BLaER1 (cell line): ENCODE data around the gene TAC4.
A peak's percentile ranks its signal among the peaks of the same experiment; 100 is the strongest.

Experiments
- H3K27ac ChIP-seq: shearing (Covaris generic); formaldehyde crosslinking; 2 replicates; pipeline ENCODE4 v1.8.1; 2022
- H3K27me3 ChIP-seq: shearing (Covaris generic); formaldehyde crosslinking; 2 replicates; pipeline ENCODE4 v1.8.1; 2022
- H3K36me3 ChIP-seq: shearing (Covaris generic); formaldehyde crosslinking; 2 replicates; pipeline ENCODE4 v1.8.1; 2022
- H3K4me1 ChIP-seq: shearing (Covaris generic); formaldehyde crosslinking; 2 replicates; pipeline ENCODE4 v1.8.1; 2022
- H3K4me2 ChIP-seq: shearing (Covaris generic); formaldehyde crosslinking; 2 replicates; pipeline ENCODE4 v1.8.1; 2022
- H3K4me3 ChIP-seq: shearing (Covaris generic); formaldehyde crosslinking; 2 replicates; pipeline ENCODE4 v1.8.1; 2022
- H3K9ac ChIP-seq: shearing (Covaris generic); formaldehyde crosslinking; 2 replicates; pipeline ENCODE4 v1.8.1; 2022
- H3K9me3 ChIP-seq: shearing (Covaris generic); formaldehyde crosslinking; 2 replicates; pipeline ENCODE4 v1.8.1; 2022
- H4K20me1 ChIP-seq: shearing (Covaris generic); formaldehyde crosslinking; 2 replicates; pipeline ENCODE4 v1.8.1; 2022
- Cebpa-rat ChIP-seq: shearing (Covaris generic); IDR thresholded peaks from 2 replicates; pipeline ENCODE4 v1.8.1; 2022

The TAC4 gene

GRCh38 chr17:49820773-49821172 lies 27.1 kb downstream of the TAC4 start:
- Histone ChIP-seq H3K27me3 (no peaks in the 10 kb centered on the region), H3K4me2 (no peak overlapping the region), H3K4me1 (peaks cover 27% of the 10 kb centered on the region), H3K27ac (no peak overlapping the region), H3K9me3 (no peaks in the 10 kb centered on the region), H3K9ac (no peak overlapping the region), H3K36me3 (peaks cover 100% of the 10 kb centered on the region), H4K20me1 (peaks cover 62% of the 10 kb centered on the region), H3K4me3 (no peak overlapping the region)
- TF ChIP-seq Cebpa-rat = no peak

GRCh38 chr17:49819651-49820050 lies 28.2 kb downstream of the TAC4 start:
- Histone ChIP-seq H3K27ac (no peak overlapping the region), H4K20me1 (peaks cover 73% of the 10 kb centered on the region), H3K4me2 (no peak overlapping the region), H3K4me1 (peaks cover 27% of the 10 kb centered on the region), H3K4me3 (no peak overlapping the region), H3K9ac (no peak overlapping the region), H3K36me3 (peaks cover 100% of the 10 kb centered on the region), H3K27me3 (no peaks in the 10 kb centered on the region), H3K9me3 (no peaks in the 10 kb centered on the region)
- TF ChIP-seq Cebpa-rat = no peak

- Histone ChIP-seq H3K4me1 (peaks cover 27% of the 10 kb centered on the region), H3K36me3 (peaks cover 100% of the 10 kb centered on the region), H3K27me3 (no peaks in the 10 kb centered on the region), H4K20me1 (peaks cover 74% of the 10 kb centered on the region), H3K9ac (no peak overlapping the region), H3K4me3 (no peak overlapping the region), H3K27ac (no peak overlapping the region), H3K9me3 (no peaks in the 10 kb centered on the region), H3K4me2 (peak overlapping the region; percentile 8; the same call in 1 of the 2 replicates)
- no peak for TF ChIP-seq Cebpa-rat
These were observed 28.7 kb downstream of the TAC4 start for GRCh38 chr17:49819138-49819537.

- H3K36me3 ChIP-seq = peaks cover 100% of the 10 kb centered on the region
- H3K27ac ChIP-seq = no peak overlapping the region
- H3K4me3 ChIP-seq = no peak overlapping the region
- no peak for TF ChIP-seq Cebpa-rat
- peak overlapping the region; percentile 12; the same call in 1 of the 2 replicates for H3K9ac ChIP-seq
- H3K9me3 ChIP-seq = no peaks in the 10 kb centered on the region
- peaks cover 27% of the 10 kb centered on the region for H3K4me1 ChIP-seq
- H3K4me2 ChIP-seq = peak overlapping the region; percentile 42
- H3K27me3 ChIP-seq = no peaks in the 10 kb centered on the region
- H4K20me1 ChIP-seq = peaks cover 81% of the 10 kb centered on the region
These were observed 29.9 kb downstream of the TAC4 start for GRCh38 chr17:49817993-49818392.

- no peak overlapping the region for H3K4me2 ChIP-seq
- TF ChIP-seq Cebpa-rat = no peak
- no peaks in the 10 kb centered on the region for H3K27me3 ChIP-seq
- H3K27ac ChIP-seq = no peak overlapping the region
- H3K9me3 ChIP-seq = no peaks in the 10 kb centered on the region
- no peak overlapping the region for H3K4me3 ChIP-seq
- peaks cover 27% of the 10 kb centered on the region for H3K4me1 ChIP-seq
- H3K9ac ChIP-seq = no peak overlapping the region
- peaks cover 97% of the 10 kb centered on the region for H3K36me3 ChIP-seq
- H4K20me1 ChIP-seq = peaks cover 81% of the 10 kb centered on the region
These were observed 32.0 kb downstream of the TAC4 start for GRCh38 chr17:49815761-49816281.

GRCh38 chr17:49814781-49815529 lies 32.9 kb downstream of the TAC4 start:
- peaks cover 97% of the 10 kb centered on the region for H3K36me3 ChIP-seq
- no peaks in the 10 kb centered on the region for H3K9me3 ChIP-seq
- peaks cover 27% of the 10 kb centered on the region for H3K4me1 ChIP-seq
- TF ChIP-seq Cebpa-rat = no peak
- no peaks in the 10 kb centered on the region for H3K27me3 ChIP-seq
- no peak overlapping the region for H3K4me2 ChIP-seq
- no peak overlapping the region for H3K9ac ChIP-seq
- H3K4me3 ChIP-seq = no peak overlapping the region
- H3K27ac ChIP-seq = no peak overlapping the region
- H4K20me1 ChIP-seq = peaks cover 79% of the 10 kb centered on the region

- Histone ChIP-seq H3K36me3 (peaks cover 96% of the 10 kb centered on the region), H3K4me2 (no peak overlapping the region), H3K27ac (no peak overlapping the region), H3K27me3 (no peaks in the 10 kb centered on the region), H4K20me1 (peaks cover 81% of the 10 kb centered on the region), H3K4me3 (no peak overlapping the region), H3K4me1 (peaks cover 18% of the 10 kb centered on the region), H3K9me3 (no peaks in the 10 kb centered on the region), H3K9ac (no peak overlapping the region)
- no peak for TF ChIP-seq Cebpa-rat
These were observed 38.8 kb downstream of the TAC4 start for GRCh38 chr17:49809056-49809455.

GRCh38 chr17:49798738-49799137 lies 49.1 kb downstream of the TAC4 start:
- Histone ChIP-seq H3K4me2 (no peak overlapping the region), H3K27me3 (no peaks in the 10 kb centered on the region), H3K27ac (no peak overlapping the region), H3K4me1 (peaks cover 4% of the 10 kb centered on the region), H3K9ac (no peak overlapping the region), H3K4me3 (no peak overlapping the region), H3K36me3 (peaks cover 99% of the 10 kb centered on the region), H3K9me3 (peaks cover 16% of the 10 kb centered on the region), H4K20me1 (peaks cover 91% of the 10 kb centered on the region)
- no peak for TF ChIP-seq Cebpa-rat

- Histone ChIP-seq H3K4me3 (no peak overlapping the region), H3K9me3 (peaks cover 11% of the 10 kb centered on the region), H3K27me3 (no peaks in the 10 kb centered on the region), H3K27ac (no peak overlapping the region), H3K36me3 (peaks cover 100% of the 10 kb centered on the region), H3K4me1 (no peaks in the 10 kb centered on the region), H3K9ac (no peak overlapping the region), H3K4me2 (no peak overlapping the region), H4K20me1 (peaks cover 97% of the 10 kb centered on the region)
- TF ChIP-seq Cebpa-rat = no peak
These were observed 49.7 kb downstream of the TAC4 start for GRCh38 chr17:49798182-49798581.

- peaks cover 4% of the 10 kb centered on the region for H3K4me1 ChIP-seq
- H3K27ac ChIP-seq = no peak overlapping the region
These were observed 52.5 kb downstream of the TAC4 start for GRCh38 chr17:49795372-49795771.

More at GRCh38 chr17:49795372-49795771, 52.5 kb downstream of the TAC4 start:
- TF ChIP-seq Cebpa-rat = no peak
- Histone ChIP-seq H3K9me3 (no peaks in the 10 kb centered on the region), H3K36me3 (peaks cover 100% of the 10 kb centered on the region), H3K9ac (no peak overlapping the region), H4K20me1 (peaks cover 100% of the 10 kb centered on the region), H3K4me2 (no peak overlapping the region), H3K27me3 (no peaks in the 10 kb centered on the region), H3K4me3 (no peak overlapping the region)
